WTC11 (cell line): ENCODE data around the gene RASL11A. TPM values are rescaled to one million over a fixed set of nuclear protein-coding genes. Genes with fewer than 3 reads are reported as not detected.

Experiments
- ATAC-seq: fragments of 200-7000 bp; cut with Tn5 transposase; 2 replicates; pipeline ENCODE4 v1.10.0; 2021; ENCODE audit warnings: mild to moderate bottlenecking, moderate library complexity
- CTCF ChIA-PET: fragments of 300-600 bp; sonication (Branson Sonifier 250); formaldehyde crosslinking; loops from one replicate; lab custom pipeline; 2021; ENCODE audit warnings: antibody characterized with exemption; lab: Charles Lee
- POLR2A ChIA-PET: fragments of 350-600 bp; sonication (Branson Sonifier 250); formaldehyde crosslinking; loops from one replicate; lab custom pipeline; 2021; ENCODE audit warnings: antibody characterized with exemption; lab: Charles Lee
- DNase-seq: peaks from one replicate; pipeline ENCODE4 v3.0.0; 2021; ENCODE audit warnings: low spot score
- H3K27ac Mint-ChIP-seq: 2 replicates; pipeline ENCODE4 v1.8.0; 2021; ENCODE audit warnings: mixed read lengths
- H3K27me3 Mint-ChIP-seq: 2 replicates; pipeline ENCODE4 v1.8.0; 2021; ENCODE audit warnings: low read depth, mild to moderate bottlenecking, moderate library complexity, mixed read lengths
- H3K36me3 Mint-ChIP-seq: 2 replicates; pipeline ENCODE4 v1.8.0; 2021; ENCODE audit warnings: mixed read lengths
- H3K4me1 Mint-ChIP-seq: 2 replicates; pipeline ENCODE4 v1.8.0; 2022; ENCODE audit warnings: mixed read lengths
- H3K4me3 Mint-ChIP-seq: 2 replicates; pipeline ENCODE4 v1.8.0; 2021; ENCODE audit warnings: mild to moderate bottlenecking, moderate library complexity, mixed read lengths
- H3K9me3 Mint-ChIP-seq: 2 replicates; pipeline ENCODE4 v1.8.0; 2021; ENCODE audit warnings: mixed read lengths
- CDX4 ChIP-seq: fragments of 250-450 bp; sonication (Bioruptor Pico); IDR thresholded peaks from 2 replicates; pipeline ENCODE4 v1.9.0; 2021; ENCODE audit warnings: moderate library complexity, mild to moderate bottlenecking, inconsistent platforms, borderline replicate concordance
- CREB1 ChIP-seq: sonication (generic); formaldehyde crosslinking; IDR thresholded peaks from 2 replicates; pipeline ENCODE4 v1.8.0; 2023; ENCODE audit warnings: mild to moderate bottlenecking, missing genetic modification reagents
- E2F5 ChIP-seq: sonication (generic); formaldehyde crosslinking; IDR thresholded peaks from 2 replicates; pipeline ENCODE4 v1.8.1; 2022; ENCODE audit warnings: mild to moderate bottlenecking, moderate library complexity, missing genetic modification reagents
- ELF4 ChIP-seq: sonication (generic); formaldehyde crosslinking; IDR thresholded peaks from 2 replicates; pipeline ENCODE4 v1.8.1; 2022; ENCODE audit warnings: low read depth, mild to moderate bottlenecking, moderate library complexity, missing genetic modification reagents
- EMX1 ChIP-seq: fragments of 250-450 bp; sonication (Bioruptor Pico); IDR thresholded peaks from 2 replicates; pipeline ENCODE4 v1.8.0; 2021; ENCODE audit warnings: mild to moderate bottlenecking
- ETV6 ChIP-seq: sonication (generic); formaldehyde crosslinking; IDR thresholded peaks from 2 replicates; pipeline ENCODE4 v1.8.1; 2022; ENCODE audit warnings: mild to moderate bottlenecking, missing genetic modification reagents
- FOXJ3 ChIP-seq: sonication (generic); formaldehyde crosslinking; IDR thresholded peaks from 2 replicates; pipeline ENCODE4 v1.9.0; 2021; ENCODE audit warnings: missing genetic modification reagents, mild to moderate bottlenecking, borderline replicate concordance
- GRHL2 ChIP-seq: fragments of 250-450 bp; sonication (Bioruptor Pico); IDR thresholded peaks from 2 replicates; pipeline ENCODE4 v1.8.0; 2022; ENCODE audit warnings: mild to moderate bottlenecking, moderate library complexity; ENCODE audit not compliant: insufficient replicate concordance, severe bottlenecking
- HMGXB4 ChIP-seq: sonication (generic); formaldehyde crosslinking; IDR thresholded peaks from 2 replicates; pipeline ENCODE4 v1.8.1; 2023; ENCODE audit warnings: mild to moderate bottlenecking, moderate library complexity, missing genetic modification reagents
- IRF2 ChIP-seq: sonication (generic); formaldehyde crosslinking; IDR thresholded peaks from 2 replicates; pipeline ENCODE4 v1.8.0; 2022; ENCODE audit warnings: low read depth, missing genetic modification reagents, borderline replicate concordance
- MXD4 ChIP-seq: fragments of 250-450 bp; sonication (Bioruptor Pico); IDR thresholded peaks from 2 replicates; pipeline ENCODE4 v1.8.0; 2021; ENCODE audit warnings: mild to moderate bottlenecking, moderate library complexity, borderline replicate concordance
- NFATC4 ChIP-seq: fragments of 250-450 bp; sonication (Bioruptor Pico); IDR thresholded peaks from 2 replicates; pipeline ENCODE4 v1.9.0; 2021; ENCODE audit warnings: mild to moderate bottlenecking
- SMAD3 ChIP-seq: sonication (generic); formaldehyde crosslinking; IDR thresholded peaks from 2 replicates; pipeline ENCODE4 v1.8.0; 2022; ENCODE audit warnings: missing genetic modification reagents, mild to moderate bottlenecking, borderline replicate concordance
- SOX15 ChIP-seq: fragments of 250-450 bp; sonication (Bioruptor Pico); IDR thresholded peaks from 2 replicates; pipeline ENCODE4 v1.9.0; 2021; ENCODE audit warnings: mild to moderate bottlenecking
- SP1 ChIP-seq: sonication (generic); formaldehyde crosslinking; conservative IDR thresholded peaks from 2 replicates; pipeline ENCODE4 v1.8.1; 2022; ENCODE audit warnings: missing genetic modification reagents
- ZNF138 ChIP-seq: sonication (generic); formaldehyde crosslinking; conservative IDR thresholded peaks from 2 replicates; pipeline ENCODE4 v1.8.1; 2022; ENCODE audit warnings: mild to moderate bottlenecking, moderate library complexity, missing genetic modification reagents
- ZNF219 ChIP-seq: sonication (generic); formaldehyde crosslinking; IDR thresholded peaks from 2 replicates; pipeline ENCODE4 v1.8.0; 2023; ENCODE audit warnings: missing genetic modification reagents, mild to moderate bottlenecking, borderline replicate concordance
- ZNF263 ChIP-seq: sonication (generic); formaldehyde crosslinking; IDR thresholded peaks from 2 replicates; pipeline ENCODE4 v1.8.1; 2022; ENCODE audit warnings: low read depth, mild to moderate bottlenecking, moderate library complexity, missing genetic modification reagents
- ZNF396 ChIP-seq: fragments of 250-450 bp; sonication (Bioruptor Pico); IDR thresholded peaks from 2 replicates; pipeline ENCODE4 v1.8.0; 2021; ENCODE audit warnings: mild to moderate bottlenecking, moderate library complexity, borderline replicate concordance
- ZNF416 ChIP-seq: fragments of 250-450 bp; sonication (Bioruptor Pico); IDR thresholded peaks from 2 replicates; pipeline ENCODE4 v1.9.0; 2021; ENCODE audit warnings: mild to moderate bottlenecking, inconsistent platforms
- ZNF423 ChIP-seq: fragments of 250-450 bp; sonication (Bioruptor Pico); IDR thresholded peaks from 2 replicates; pipeline ENCODE4 v2.1.2; 2022; ENCODE audit warnings: mild to moderate bottlenecking, moderate library complexity
- total RNA-seq: library from RNA; stranded (reverse); gene quantifications from 3 replicates; pipeline ENCODE4 v1.2.3, GENCODE V29; 2021
- TF ChIP-seq, protein P1 (sequence below): sonication (generic); formaldehyde crosslinking; conservative IDR thresholded peaks from 2 replicates; pipeline ENCODE4 v1.8.1; 2022; ENCODE audit warnings: mild to moderate bottlenecking, missing genetic modification reagents
- TF ChIP-seq, protein P2 (sequence below): sonication (generic); formaldehyde crosslinking; IDR thresholded peaks from 2 replicates; pipeline ENCODE4 v1.8.1; 2023; ENCODE audit warnings: mild to moderate bottlenecking, missing genetic modification reagents, moderate library complexity
- TF ChIP-seq, protein P3 (sequence below): sonication (generic); formaldehyde crosslinking; IDR thresholded peaks from 2 replicates; pipeline ENCODE4 v1.8.1; 2023; ENCODE audit warnings: mild to moderate bottlenecking, missing genetic modification reagents, moderate library complexity
- TF ChIP-seq, protein P4 (sequence below): sonication (generic); formaldehyde crosslinking; IDR thresholded peaks from 2 replicates; pipeline ENCODE4 v1.8.1; 2022; ENCODE audit warnings: mild to moderate bottlenecking, missing genetic modification reagents, moderate library complexity, borderline replicate concordance

The RASL11A gene
- total RNA-seq, 1 experiment from 2014 or later, result 3.5 TPM

DNA sequence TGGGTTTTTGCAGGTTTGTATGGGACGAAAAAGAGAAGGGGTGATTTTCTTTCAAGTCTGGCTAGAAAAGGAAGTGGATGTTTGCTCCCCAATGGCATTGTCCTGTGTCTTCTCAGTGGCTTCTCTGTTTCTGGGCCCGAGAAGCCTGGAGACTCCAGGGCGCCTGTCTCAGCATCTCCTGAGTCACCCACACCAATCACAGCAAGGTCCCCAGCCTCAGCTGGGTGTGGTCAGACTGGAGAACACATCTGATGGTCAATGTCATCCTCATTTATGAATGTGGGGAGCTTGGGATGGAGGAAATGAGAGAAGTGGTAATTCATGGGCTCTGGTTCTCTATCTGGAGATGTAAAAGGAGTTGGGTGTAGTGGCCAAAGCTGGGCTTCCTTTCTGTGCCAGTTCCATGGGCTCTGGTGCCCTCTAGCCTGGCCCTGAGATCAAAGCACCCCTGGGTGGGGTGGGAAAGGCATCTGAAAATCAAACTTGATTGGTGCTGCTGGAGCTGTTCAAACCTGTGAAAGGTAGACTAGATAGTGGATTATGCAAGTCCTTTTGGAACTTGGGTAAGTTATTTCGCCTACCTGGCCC is 13.4 kb downstream of the RASL11A start (continued):
- TF ChIP-seq ELF4 (CRISPR knock-in tag) (no peak), EMX1 (no peak), CREB1 (CRISPR knock-in tag) (no peak), NFATC4 (CRISPR knock-in tag) (no peak), SOX15 (CRISPR knock-in tag) (no peak), ZNF423 (CRISPR knock-in tag) (no peak), HMGXB4 (CRISPR knock-in tag) (no peak), ZNF138 (no peak)
- TF ChIP-seq, protein P1, sequence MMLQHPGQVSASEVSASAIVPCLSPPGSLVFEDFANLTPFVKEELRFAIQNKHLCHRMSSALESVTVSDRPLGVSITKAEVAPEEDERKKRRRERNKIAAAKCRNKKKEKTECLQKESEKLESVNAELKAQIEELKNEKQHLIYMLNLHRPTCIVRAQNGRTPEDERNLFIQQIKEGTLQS (CRISPR knock-in tag), result no peak

GRCh38 chr13:27288392-27288791 is 17.8 kb downstream of the RASL11A start:
- Mint-ChIP-seq H3K36me3 (no peaks in the 10 kb centered on the region), H3K4me3 (no peak overlapping the region), H3K27me3 (no peaks in the 10 kb centered on the region), H3K27ac (no peak overlapping the region), H3K9me3 (0 out of 2 replicates have a peak, but pooled peaks cover 3% of the 10 kb centered on the region), H3K4me1 (no peaks in the 10 kb centered on the region; the same call in 1 of the 2 replicates)
- TF ChIP-seq IRF2 (CRISPR knock-in tag), result no peak
- no peak for TF ChIP-seq FOXJ3 (CRISPR knock-in tag)
- TF ChIP-seq, protein P2, sequence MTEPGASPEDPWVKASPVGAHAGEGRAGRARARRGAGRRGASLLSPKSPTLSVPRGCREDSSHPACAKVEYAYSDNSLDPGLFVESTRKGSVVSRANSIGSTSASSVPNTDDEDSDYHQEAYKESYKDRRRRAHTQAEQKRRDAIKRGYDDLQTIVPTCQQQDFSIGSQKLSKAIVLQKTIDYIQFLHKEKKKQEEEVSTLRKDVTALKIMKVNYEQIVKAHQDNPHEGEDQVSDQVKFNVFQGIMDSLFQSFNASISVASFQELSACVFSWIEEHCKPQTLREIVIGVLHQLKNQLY (CRISPR knock-in tag), result no peak
- no peak for TF ChIP-seq ETV6 (CRISPR knock-in tag)
- no peak for TF ChIP-seq SP1
- no peak for TF ChIP-seq ZNF219 (CRISPR knock-in tag)
- no peak for TF ChIP-seq MXD4 (CRISPR knock-in tag)
- TF ChIP-seq E2F5 (CRISPR knock-in tag), result no peak
- TF ChIP-seq CREB1 (CRISPR knock-in tag), result no peak
- TF ChIP-seq ZNF396, result no peak
- TF ChIP-seq GRHL2, result no peak
- TF ChIP-seq, protein P3, sequence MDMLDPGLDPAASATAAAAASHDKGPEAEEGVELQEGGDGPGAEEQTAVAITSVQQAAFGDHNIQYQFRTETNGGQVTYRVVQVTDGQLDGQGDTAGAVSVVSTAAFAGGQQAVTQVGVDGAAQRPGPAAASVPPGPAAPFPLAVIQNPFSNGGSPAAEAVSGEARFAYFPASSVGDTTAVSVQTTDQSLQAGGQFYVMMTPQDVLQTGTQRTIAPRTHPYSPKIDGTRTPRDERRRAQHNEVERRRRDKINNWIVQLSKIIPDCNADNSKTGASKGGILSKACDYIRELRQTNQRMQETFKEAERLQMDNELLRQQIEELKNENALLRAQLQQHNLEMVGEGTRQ, result no peak
- no peak for TF ChIP-seq ZNF263 (CRISPR knock-in tag)
- TF ChIP-seq, protein P4, sequence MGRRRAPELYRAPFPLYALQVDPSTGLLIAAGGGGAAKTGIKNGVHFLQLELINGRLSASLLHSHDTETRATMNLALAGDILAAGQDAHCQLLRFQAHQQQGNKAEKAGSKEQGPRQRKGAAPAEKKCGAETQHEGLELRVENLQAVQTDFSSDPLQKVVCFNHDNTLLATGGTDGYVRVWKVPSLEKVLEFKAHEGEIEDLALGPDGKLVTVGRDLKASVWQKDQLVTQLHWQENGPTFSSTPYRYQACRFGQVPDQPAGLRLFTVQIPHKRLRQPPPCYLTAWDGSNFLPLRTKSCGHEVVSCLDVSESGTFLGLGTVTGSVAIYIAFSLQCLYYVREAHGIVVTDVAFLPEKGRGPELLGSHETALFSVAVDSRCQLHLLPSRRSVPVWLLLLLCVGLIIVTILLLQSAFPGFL (CRISPR knock-in tag), result no peak
- no peak for TF ChIP-seq ZNF416 (CRISPR knock-in tag)
- TF ChIP-seq CDX4, result no peak
- TF ChIP-seq ZNF423 (CRISPR knock-in tag), result no peak
- no peak for TF ChIP-seq SMAD3 (CRISPR knock-in tag)
- no peak for TF ChIP-seq HMGXB4 (CRISPR knock-in tag)
- ChIA-PET POLR2A (interaction anchor here (0.6 kb wide), 1 partner anchor 72 kb away, joined by 3 read pairs; no protein-coding TSS in a partner anchor), CTCF (no interaction called here)
- DNase-seq (no peak), ATAC-seq (no peak)
